ENCODE measurements around the gene LRATD1.

GRCh38 chr2:14601156-14601770, 31.3 kb upstream of the LRATD1 start:
- TF ChIP-seq, protein P1, sequence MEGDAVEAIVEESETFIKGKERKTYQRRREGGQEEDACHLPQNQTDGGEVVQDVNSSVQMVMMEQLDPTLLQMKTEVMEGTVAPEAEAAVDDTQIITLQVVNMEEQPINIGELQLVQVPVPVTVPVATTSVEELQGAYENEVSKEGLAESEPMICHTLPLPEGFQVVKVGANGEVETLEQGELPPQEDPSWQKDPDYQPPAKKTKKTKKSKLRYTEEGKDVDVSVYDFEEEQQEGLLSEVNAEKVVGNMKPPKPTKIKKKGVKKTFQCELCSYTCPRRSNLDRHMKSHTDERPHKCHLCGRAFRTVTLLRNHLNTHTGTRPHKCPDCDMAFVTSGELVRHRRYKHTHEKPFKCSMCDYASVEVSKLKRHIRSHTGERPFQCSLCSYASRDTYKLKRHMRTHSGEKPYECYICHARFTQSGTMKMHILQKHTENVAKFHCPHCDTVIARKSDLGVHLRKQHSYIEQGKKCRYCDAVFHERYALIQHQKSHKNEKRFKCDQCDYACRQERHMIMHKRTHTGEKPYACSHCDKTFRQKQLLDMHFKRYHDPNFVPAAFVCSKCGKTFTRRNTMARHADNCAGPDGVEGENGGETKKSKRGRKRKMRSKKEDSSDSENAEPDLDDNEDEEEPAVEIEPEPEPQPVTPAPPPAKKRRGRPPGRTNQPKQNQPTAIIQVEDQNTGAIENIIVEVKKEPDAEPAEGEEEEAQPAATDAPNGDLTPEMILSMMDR (IDR thresholded peaks at IDR 0.05): no peak
- no peak for TF ChIP-seq POLR2AphosphoS5 (IDR thresholded peaks at IDR 0.05)
- no peak for TF ChIP-seq POLR2A (IDR thresholded peaks at IDR 0.05)

Measured in breast epithelium (tissue), 3 donors.